ENCODE measurements around the gene FLG. TPM values are rescaled to one million over a fixed set of nuclear protein-coding genes. Genes with fewer than 3 reads are reported as not detected.

Gene FLG
- total and polyA plus RNA-seq, 2 experiments from 2014 or later: 0.03 TPM; not detected in 1

DNA sequence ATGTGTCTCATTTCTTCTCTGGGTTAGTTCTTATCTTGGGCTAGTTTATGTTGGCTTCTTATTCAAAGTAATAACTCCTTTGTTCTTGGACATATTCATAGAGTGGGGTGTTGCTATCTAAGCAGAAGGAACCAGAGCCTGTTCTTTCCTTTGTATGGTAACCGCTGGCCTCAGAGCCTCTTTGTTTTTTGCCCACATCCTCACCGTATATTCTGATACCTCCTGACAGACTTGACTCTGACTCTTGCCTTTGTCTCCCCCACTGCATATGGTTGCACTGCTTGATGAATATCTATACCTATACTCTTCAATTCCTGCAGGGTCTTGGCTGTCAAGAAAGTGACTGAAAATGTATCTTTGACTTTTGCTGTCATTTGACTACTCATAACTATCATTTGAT, 24.6 kb upstream of the FLG start:
- Histone ChIP-seq H2AFZ (no peak overlapping the region), H3K27ac (ENCODE audit: low read depth) (no peak overlapping the region), H3K27me3 (ENCODE audit: insufficient read depth) (no peaks in the 10 kb centered on the region), H3F3A (replicated peaks; ENCODE audit: low read depth) (no peaks in the 10 kb centered on the region), H4K20me1 (replicated peaks; ENCODE audit: insufficient read depth) (no peaks in the 10 kb centered on the region), H3K36me3 (ENCODE audit: insufficient read depth) (no peaks in the 10 kb centered on the region), H3K4me3 (no peak overlapping the region), H3K9me2 (ENCODE audit: insufficient read depth) (0 out of 2 replicates have a peak, but pooled peaks cover 3% of the 10 kb centered on the region), H3K4me1 (ENCODE audit: insufficient read depth) (no peaks in the 10 kb centered on the region), H3K79me2 (replicated peaks; ENCODE audit: insufficient read depth) (no peaks in the 10 kb centered on the region), H3K4me2 (no peak overlapping the region)
- ATAC-seq (no peak), DNase-seq (ENCODE audit: low spot score) (no peak)
- peaks cover under 1% of the 10 kb centered on the region for H3K9me3 Mint-ChIP-seq
- peaks cover 18% of the 10 kb centered on the region for H3K36me3 Mint-ChIP-seq (ENCODE audit: low read depth)
- H3K4me3 Mint-ChIP-seq: no peak overlapping the region
- no peaks in the 10 kb centered on the region for H3K27me3 Mint-ChIP-seq (ENCODE audit: insufficient read depth, low read depth, poor library complexity)
- TF ChIP-seq, protein P1, sequence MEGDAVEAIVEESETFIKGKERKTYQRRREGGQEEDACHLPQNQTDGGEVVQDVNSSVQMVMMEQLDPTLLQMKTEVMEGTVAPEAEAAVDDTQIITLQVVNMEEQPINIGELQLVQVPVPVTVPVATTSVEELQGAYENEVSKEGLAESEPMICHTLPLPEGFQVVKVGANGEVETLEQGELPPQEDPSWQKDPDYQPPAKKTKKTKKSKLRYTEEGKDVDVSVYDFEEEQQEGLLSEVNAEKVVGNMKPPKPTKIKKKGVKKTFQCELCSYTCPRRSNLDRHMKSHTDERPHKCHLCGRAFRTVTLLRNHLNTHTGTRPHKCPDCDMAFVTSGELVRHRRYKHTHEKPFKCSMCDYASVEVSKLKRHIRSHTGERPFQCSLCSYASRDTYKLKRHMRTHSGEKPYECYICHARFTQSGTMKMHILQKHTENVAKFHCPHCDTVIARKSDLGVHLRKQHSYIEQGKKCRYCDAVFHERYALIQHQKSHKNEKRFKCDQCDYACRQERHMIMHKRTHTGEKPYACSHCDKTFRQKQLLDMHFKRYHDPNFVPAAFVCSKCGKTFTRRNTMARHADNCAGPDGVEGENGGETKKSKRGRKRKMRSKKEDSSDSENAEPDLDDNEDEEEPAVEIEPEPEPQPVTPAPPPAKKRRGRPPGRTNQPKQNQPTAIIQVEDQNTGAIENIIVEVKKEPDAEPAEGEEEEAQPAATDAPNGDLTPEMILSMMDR (conservative IDR thresholded peaks at IDR 0.05; ENCODE audit: low read depth in 2 of 2): no peak
- TF ChIP-seq STAT1 (IDR thresholded peaks at IDR 0.05; ENCODE audit: unreplicated experiment): no peak
- no peak for TF ChIP-seq ZNF331 (CRISPR knock-in tag; IDR thresholded peaks at IDR 0.05; ENCODE audit: low read depth)
- no peak for TF ChIP-seq EZH2phosphoT487 (IDR thresholded peaks at IDR 0.05; ENCODE audit: unreplicated experiment)
- no peak for TF ChIP-seq CREB1 (CRISPR knock-in tag; IDR thresholded peaks at IDR 0.05; ENCODE audit: low read depth)
- TF ChIP-seq, protein P2, sequence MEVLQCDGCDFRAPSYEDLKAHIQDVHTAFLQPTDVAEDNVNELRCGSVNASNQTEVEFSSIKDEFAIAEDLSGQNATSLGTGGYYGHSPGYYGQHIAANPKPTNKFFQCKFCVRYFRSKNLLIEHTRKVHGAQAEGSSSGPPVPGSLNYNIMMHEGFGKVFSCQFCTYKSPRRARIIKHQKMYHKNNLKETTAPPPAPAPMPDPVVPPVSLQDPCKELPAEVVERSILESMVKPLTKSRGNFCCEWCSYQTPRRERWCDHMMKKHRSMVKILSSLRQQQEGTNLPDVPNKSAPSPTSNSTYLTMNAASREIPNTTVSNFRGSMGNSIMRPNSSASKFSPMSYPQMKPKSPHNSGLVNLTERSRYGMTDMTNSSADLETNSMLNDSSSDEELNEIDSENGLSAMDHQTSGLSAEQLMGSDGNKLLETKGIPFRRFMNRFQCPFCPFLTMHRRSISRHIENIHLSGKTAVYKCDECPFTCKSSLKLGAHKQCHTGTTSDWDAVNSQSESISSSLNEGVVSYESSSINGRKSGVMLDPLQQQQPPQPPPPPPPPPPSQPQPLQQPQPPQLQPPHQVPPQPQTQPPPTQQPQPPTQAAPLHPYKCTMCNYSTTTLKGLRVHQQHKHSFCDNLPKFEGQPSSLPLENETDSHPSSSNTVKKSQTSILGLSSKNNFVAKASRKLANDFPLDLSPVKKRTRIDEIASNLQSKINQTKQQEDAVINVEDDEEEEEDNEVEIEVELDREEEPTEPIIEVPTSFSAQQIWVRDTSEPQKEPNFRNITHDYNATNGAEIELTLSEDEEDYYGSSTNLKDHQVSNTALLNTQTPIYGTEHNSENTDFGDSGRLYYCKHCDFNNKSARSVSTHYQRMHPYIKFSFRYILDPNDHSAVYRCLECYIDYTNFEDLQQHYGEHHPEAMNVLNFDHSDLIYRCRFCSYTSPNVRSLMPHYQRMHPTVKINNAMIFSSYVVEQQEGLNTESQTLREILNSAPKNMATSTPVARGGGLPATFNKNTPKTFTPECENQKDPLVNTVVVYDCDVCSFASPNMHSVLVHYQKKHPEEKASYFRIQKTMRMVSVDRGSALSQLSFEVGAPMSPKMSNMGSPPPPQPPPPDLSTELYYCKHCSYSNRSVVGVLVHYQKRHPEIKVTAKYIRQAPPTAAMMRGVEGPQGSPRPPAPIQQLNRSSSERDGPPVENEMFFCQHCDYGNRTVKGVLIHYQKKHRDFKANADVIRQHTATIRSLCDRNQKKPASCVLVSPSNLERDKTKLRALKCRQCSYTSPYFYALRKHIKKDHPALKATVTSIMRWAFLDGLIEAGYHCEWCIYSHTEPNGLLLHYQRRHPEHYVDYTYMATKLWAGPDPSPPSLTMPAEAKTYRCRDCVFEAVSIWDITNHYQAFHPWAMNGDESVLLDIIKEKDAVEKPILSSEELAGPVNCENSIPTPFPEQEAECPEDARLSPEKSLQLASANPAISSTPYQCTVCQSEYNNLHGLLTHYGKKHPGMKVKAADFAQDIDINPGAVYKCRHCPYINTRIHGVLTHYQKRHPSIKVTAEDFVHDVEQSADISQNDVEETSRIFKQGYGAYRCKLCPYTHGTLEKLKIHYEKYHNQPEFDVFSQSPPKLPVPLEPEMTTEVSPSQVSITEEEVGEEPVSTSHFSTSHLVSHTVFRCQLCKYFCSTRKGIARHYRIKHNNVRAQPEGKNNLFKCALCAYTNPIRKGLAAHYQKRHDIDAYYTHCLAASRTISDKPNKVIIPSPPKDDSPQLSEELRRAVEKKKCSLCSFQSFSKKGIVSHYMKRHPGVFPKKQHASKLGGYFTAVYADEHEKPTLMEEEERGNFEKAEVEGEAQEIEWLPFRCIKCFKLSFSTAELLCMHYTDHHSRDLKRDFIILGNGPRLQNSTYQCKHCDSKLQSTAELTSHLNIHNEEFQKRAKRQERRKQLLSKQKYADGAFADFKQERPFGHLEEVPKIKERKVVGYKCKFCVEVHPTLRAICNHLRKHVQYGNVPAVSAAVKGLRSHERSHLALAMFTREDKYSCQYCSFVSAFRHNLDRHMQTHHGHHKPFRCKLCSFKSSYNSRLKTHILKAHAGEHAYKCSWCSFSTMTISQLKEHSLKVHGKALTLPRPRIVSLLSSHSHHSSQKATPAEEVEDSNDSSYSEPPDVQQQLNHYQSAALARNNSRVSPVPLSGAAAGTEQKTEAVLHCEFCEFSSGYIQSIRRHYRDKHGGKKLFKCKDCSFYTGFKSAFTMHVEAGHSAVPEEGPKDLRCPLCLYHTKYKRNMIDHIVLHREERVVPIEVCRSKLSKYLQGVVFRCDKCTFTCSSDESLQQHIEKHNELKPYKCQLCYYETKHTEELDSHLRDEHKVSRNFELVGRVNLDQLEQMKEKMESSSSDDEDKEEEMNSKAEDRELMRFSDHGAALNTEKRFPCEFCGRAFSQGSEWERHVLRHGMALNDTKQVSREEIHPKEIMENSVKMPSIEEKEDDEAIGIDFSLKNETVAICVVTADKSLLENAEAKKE (CRISPR knock-in tag; IDR thresholded peaks at IDR 0.05): no peak
- TF ChIP-seq NANOG (IDR thresholded peaks at IDR 0.05; ENCODE audit: borderline replicate concordance): no peak
- no peak for TF ChIP-seq POLR2AphosphoS5 (IDR thresholded peaks at IDR 0.05; ENCODE audit: low read depth)
- TF ChIP-seq ZNF114 (CRISPR knock-in tag; IDR thresholded peaks at IDR 0.05): no peak
- TF ChIP-seq, protein P3, sequence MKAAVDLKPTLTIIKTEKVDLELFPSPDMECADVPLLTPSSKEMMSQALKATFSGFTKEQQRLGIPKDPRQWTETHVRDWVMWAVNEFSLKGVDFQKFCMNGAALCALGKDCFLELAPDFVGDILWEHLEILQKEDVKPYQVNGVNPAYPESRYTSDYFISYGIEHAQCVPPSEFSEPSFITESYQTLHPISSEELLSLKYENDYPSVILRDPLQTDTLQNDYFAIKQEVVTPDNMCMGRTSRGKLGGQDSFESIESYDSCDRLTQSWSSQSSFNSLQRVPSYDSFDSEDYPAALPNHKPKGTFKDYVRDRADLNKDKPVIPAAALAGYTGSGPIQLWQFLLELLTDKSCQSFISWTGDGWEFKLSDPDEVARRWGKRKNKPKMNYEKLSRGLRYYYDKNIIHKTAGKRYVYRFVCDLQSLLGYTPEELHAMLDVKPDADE (IDR thresholded peaks at IDR 0.05): no peak
- TF ChIP-seq EZH2 (IDR thresholded peaks at IDR 0.05; ENCODE audit: low read depth, unreplicated experiment): no peak
- TF ChIP-seq, protein P4, sequence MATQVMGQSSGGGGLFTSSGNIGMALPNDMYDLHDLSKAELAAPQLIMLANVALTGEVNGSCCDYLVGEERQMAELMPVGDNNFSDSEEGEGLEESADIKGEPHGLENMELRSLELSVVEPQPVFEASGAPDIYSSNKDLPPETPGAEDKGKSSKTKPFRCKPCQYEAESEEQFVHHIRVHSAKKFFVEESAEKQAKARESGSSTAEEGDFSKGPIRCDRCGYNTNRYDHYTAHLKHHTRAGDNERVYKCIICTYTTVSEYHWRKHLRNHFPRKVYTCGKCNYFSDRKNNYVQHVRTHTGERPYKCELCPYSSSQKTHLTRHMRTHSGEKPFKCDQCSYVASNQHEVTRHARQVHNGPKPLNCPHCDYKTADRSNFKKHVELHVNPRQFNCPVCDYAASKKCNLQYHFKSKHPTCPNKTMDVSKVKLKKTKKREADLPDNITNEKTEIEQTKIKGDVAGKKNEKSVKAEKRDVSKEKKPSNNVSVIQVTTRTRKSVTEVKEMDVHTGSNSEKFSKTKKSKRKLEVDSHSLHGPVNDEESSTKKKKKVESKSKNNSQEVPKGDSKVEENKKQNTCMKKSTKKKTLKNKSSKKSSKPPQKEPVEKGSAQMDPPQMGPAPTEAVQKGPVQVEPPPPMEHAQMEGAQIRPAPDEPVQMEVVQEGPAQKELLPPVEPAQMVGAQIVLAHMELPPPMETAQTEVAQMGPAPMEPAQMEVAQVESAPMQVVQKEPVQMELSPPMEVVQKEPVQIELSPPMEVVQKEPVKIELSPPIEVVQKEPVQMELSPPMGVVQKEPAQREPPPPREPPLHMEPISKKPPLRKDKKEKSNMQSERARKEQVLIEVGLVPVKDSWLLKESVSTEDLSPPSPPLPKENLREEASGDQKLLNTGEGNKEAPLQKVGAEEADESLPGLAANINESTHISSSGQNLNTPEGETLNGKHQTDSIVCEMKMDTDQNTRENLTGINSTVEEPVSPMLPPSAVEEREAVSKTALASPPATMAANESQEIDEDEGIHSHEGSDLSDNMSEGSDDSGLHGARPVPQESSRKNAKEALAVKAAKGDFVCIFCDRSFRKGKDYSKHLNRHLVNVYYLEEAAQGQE (IDR thresholded peaks at IDR 0.05; ENCODE audit: unreplicated experiment): no peak
- no peak for TF ChIP-seq JUNB (IDR thresholded peaks at IDR 0.05; ENCODE audit: unreplicated experiment)
- no peak overlapping the region for H3K27ac Mint-ChIP-seq
- no peaks in the 10 kb centered on the region for H3K4me1 Mint-ChIP-seq

All from GM23338 (cell line).